Cardiac fibroblast (primary cell): ENCODE results near the gene DCC.

ENCODE experiments used
- DNase-seq, 2 donors: peaks; one replicate each; pipeline versions ENCODE4 v3.0.0 to v3.0.0-alpha.2; 2010; ENCODE audit warnings: low read depth in 2 of 2
- H3K4me3 ChIP-seq, 2 donors: replicated peaks in 1 of 2; 1 replicate in 1 of 2; 2 replicates in 1 of 2; pipeline ENCODE4 v1.5.1; 2011; ENCODE audit warnings: low read depth in 2 of 2, low read length in 2 of 2, mild to moderate bottlenecking in 2 of 2, moderate library complexity in 1 of 2
- TF ChIP-seq, protein P1 (sequence below): IDR thresholded peaks from one replicate; pipeline ENCODE4 v1.5.1; 2011; ENCODE audit warnings: low read depth, mild to moderate bottlenecking, low read length, inconsistent platforms

DCC gene

GRCh38 chr18:53147472-53147871 is 807.5 kb downstream of the DCC start:
- no peak overlapping the region for H3K4me3 ChIP-seq
- TF ChIP-seq, protein P1, sequence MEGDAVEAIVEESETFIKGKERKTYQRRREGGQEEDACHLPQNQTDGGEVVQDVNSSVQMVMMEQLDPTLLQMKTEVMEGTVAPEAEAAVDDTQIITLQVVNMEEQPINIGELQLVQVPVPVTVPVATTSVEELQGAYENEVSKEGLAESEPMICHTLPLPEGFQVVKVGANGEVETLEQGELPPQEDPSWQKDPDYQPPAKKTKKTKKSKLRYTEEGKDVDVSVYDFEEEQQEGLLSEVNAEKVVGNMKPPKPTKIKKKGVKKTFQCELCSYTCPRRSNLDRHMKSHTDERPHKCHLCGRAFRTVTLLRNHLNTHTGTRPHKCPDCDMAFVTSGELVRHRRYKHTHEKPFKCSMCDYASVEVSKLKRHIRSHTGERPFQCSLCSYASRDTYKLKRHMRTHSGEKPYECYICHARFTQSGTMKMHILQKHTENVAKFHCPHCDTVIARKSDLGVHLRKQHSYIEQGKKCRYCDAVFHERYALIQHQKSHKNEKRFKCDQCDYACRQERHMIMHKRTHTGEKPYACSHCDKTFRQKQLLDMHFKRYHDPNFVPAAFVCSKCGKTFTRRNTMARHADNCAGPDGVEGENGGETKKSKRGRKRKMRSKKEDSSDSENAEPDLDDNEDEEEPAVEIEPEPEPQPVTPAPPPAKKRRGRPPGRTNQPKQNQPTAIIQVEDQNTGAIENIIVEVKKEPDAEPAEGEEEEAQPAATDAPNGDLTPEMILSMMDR: no peak
- DNase-seq: no peak

GRCh38 chr18:53148123-53148522 is 808.1 kb downstream of the DCC start:
- TF ChIP-seq, protein P1: no peak
- H3K4me3 ChIP-seq: no peak overlapping the region
- DNase-seq: no peak

DNA sequence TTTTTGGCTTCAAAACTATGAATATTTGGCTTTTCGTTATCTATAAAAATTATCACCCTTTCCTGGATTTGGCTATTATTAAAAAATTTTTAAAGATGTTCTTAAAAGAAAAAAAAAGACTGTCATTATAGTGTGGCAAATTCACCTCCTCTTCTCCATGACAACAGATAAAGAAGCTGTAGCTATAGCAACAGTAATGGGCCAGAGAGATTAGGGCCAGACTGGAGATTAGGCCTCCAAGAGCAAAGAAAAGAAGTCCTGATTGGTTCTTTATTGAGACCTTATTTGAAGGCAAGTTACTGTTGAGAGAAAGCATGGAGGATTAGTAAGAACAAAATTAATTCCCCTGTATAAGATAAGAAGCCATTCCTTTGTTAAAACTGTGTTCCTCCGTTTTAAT is 812.5 kb downstream of the DCC start:
- DNase-seq: no peak
- no peak overlapping the region for H3K4me3 ChIP-seq
- TF ChIP-seq, protein P1: no peak

GRCh38 chr18:53153281-53153680 is 813.3 kb downstream of the DCC start:
- no peak overlapping the region for H3K4me3 ChIP-seq
- TF ChIP-seq, protein P1: no peak
- peak in 1 of 2 donors; percentile 1 for DNase-seq

- DNase-seq: no peak
- TF ChIP-seq, protein P1: no peak
- no peak overlapping the region for H3K4me3 ChIP-seq
Measured at GRCh38 chr18:53153800-53154199, 813.8 kb downstream of the DCC start.

GRCh38 chr18:53165770-53166169 is 825.8 kb downstream of the DCC start:
- H3K4me3 ChIP-seq: no peak overlapping the region
- TF ChIP-seq, protein P1: no peak
- DNase-seq: no peak

DNA sequence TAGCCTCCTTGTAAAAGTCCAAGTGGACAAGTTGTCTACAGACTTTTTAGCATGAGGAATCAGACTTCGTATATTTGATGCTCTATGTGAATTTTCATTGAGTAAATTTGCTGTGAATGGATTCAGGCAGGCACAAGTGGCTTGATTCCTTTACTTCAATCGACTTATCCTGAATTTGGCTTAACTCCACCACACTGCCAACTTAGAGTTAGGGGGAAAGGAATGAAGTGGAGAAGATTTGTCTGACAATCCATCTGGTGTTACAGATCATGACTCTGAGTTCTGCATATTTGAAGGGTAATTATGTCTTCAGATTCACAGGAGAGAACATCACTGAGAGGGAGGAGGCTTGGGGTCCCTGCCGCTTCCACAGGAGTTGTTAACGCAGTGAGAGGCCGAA is 829.3 kb downstream of the DCC start:
- no peak for DNase-seq
- TF ChIP-seq, protein P1: no peak
- H3K4me3 ChIP-seq: no peak overlapping the region
